Measurements from ENCODE around the gene ITPK1.

DNA sequence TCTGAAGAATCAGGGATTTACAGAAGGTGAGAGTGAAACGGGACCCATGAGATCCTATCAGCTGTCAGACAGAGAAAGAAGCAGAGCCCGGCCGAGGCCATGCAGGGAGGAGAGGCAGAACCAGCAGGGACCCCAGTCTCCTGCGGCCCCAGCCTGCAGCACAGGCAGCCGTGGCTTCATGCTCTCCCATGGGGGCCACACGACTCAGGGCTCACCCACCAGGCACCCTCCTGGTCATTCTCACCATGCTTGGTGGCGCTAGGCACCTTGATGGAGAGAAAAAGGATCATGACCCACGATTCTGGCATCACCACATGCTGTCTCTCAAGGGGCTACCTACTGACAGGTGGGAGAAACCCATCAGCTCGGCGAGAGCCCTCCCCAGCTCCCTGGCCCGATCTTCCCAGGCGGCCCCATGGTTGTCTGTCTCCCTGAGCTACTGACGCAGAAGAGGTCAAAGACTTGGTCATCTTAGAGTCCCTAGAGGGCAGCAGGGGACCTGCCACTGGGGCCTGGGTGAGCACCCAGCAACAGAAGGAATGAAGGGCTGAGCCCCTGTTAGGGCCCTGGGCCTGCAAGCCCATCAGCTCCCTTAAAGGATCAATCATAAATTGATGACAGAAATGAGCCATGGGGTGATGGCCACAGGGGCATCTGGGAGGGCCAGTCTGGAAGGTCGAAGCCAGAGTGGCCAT lies 58.0 kb downstream of the ITPK1 start:
- TF ChIP-seq, protein P1, sequence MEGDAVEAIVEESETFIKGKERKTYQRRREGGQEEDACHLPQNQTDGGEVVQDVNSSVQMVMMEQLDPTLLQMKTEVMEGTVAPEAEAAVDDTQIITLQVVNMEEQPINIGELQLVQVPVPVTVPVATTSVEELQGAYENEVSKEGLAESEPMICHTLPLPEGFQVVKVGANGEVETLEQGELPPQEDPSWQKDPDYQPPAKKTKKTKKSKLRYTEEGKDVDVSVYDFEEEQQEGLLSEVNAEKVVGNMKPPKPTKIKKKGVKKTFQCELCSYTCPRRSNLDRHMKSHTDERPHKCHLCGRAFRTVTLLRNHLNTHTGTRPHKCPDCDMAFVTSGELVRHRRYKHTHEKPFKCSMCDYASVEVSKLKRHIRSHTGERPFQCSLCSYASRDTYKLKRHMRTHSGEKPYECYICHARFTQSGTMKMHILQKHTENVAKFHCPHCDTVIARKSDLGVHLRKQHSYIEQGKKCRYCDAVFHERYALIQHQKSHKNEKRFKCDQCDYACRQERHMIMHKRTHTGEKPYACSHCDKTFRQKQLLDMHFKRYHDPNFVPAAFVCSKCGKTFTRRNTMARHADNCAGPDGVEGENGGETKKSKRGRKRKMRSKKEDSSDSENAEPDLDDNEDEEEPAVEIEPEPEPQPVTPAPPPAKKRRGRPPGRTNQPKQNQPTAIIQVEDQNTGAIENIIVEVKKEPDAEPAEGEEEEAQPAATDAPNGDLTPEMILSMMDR (IDR thresholded peaks at IDR 0.05), result no peak
- TF ChIP-seq, protein P2, sequence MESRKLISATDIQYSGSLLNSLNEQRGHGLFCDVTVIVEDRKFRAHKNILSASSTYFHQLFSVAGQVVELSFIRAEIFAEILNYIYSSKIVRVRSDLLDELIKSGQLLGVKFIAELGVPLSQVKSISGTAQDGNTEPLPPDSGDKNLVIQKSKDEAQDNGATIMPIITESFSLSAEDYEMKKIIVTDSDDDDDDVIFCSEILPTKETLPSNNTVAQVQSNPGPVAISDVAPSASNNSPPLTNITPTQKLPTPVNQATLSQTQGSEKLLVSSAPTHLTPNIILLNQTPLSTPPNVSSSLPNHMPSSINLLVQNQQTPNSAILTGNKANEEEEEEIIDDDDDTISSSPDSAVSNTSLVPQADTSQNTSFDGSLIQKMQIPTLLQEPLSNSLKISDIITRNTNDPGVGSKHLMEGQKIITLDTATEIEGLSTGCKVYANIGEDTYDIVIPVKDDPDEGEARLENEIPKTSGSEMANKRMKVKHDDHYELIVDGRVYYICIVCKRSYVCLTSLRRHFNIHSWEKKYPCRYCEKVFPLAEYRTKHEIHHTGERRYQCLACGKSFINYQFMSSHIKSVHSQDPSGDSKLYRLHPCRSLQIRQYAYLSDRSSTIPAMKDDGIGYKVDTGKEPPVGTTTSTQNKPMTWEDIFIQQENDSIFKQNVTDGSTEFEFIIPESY (IDR thresholded peaks at IDR 0.05; ENCODE audit: borderline replicate concordance, low read depth), result no peak
- TF ChIP-seq REST (IDR thresholded peaks at IDR 0.05; ENCODE audit: low read depth, low read length) (no peak), USF2 (IDR thresholded peaks at IDR 0.05; ENCODE audit: borderline replicate concordance, low read depth, low read length) (no peak), NRF1 (IDR thresholded peaks at IDR 0.05; ENCODE audit: low read depth, low read length) (no peak), ELF1 (IDR thresholded peaks at IDR 0.05) (no peak), SIN3A (IDR thresholded peaks at IDR 0.05; ENCODE audit: borderline replicate concordance, low read depth, low read length) (no peak), FOSL2 (IDR thresholded peaks at IDR 0.05; ENCODE audit: borderline replicate concordance, low read depth) (no peak)

All from SK-N-SH (cell line).